PC-3 (cell line): Measurements from ENCODE around the gene MPP2. TPM values are rescaled to one million over a fixed set of nuclear protein-coding genes. Genes with fewer than 3 reads are reported as not detected.

ENCODE experiments used
- ATAC-seq: fragments of 200-7000 bp; cut with Tn5 transposase; 2 replicates; pipeline ENCODE4 v1.9.1; 2020; ENCODE audit warnings: mild to moderate bottlenecking, moderate library complexity
- BruUV-seq: library from RNA; stranded (reverse); fragments of 400-500 nt; replicated peaks from 2 replicates; lab custom pipeline; 2021; lab: Mats Ljungman, UMichigan
- CTCF ChIA-PET: fragments of 300-600 bp; sonication (Branson Sonifier 250); formaldehyde crosslinking; loops from one replicate; lab custom pipeline; 2022; ENCODE audit warnings: antibody characterized with exemption; lab: Charles Lee
- POLR2A ChIA-PET: fragments of 300-600 bp; sonication (Branson Sonifier 250); formaldehyde crosslinking; loops from one replicate; lab custom pipeline; 2022; ENCODE audit warnings: antibody characterized with exemption; ENCODE audit not compliant: unreplicated experiment; lab: Charles Lee
- DNase-seq: peaks from one replicate; pipeline ENCODE4 v3.0.0-alpha.2; 2015
- H2AFZ ChIP-seq: fragments of 300-600 bp; sonication (generic); 2 replicates; pipeline ENCODE4 v1.6.0; 2016; ENCODE audit warnings: antibody characterized with exemption, low read length
- H3F3A ChIP-seq: fragments of 300-600 bp; sonication (generic); one replicate; pipeline ENCODE4 v1.6.0; 2017; ENCODE audit warnings: antibody characterized with exemption, low read length, control low read depth, mild to moderate bottlenecking; ENCODE audit not compliant: unreplicated experiment
- H3K27ac ChIP-seq: fragments of 300-600 bp; sonication (generic); 2 replicates; pipeline ENCODE4 v1.5.1; 2016; ENCODE audit warnings: mild to moderate bottlenecking, low read length
- H3K27me3 ChIP-seq: fragments of 300-600 bp; sonication (generic); 2 replicates; pipeline ENCODE4 v1.6.1; 2016; ENCODE audit warnings: low read length, mixed read lengths
- H3K36me3 ChIP-seq: fragments of 300-600 bp; sonication (generic); 2 replicates; pipeline ENCODE4 v1.6.1; 2016; ENCODE audit warnings: low read depth, mixed run types, low read length, mixed read lengths
- H3K4me1 ChIP-seq: fragments of 300-600 bp; sonication (generic); 2 replicates; pipeline ENCODE4 v1.5.1; 2016; ENCODE audit warnings: low read length; ENCODE audit not compliant: insufficient read depth
- H3K4me2 ChIP-seq: fragments of 300-600 bp; sonication (generic); 2 replicates; pipeline ENCODE4 v1.6.0; 2016; ENCODE audit warnings: low read length
- H3K4me3 ChIP-seq: fragments of 300-600 bp; sonication (generic); 2 replicates; pipeline ENCODE4 v1.5.1; 2016; ENCODE audit warnings: mild to moderate bottlenecking, low read length, mixed read lengths
- H3K79me2 ChIP-seq: fragments of 300-600 bp; sonication (generic); 2 replicates; pipeline ENCODE4 v1.6.1; 2017; ENCODE audit warnings: low read length, mixed read lengths
- H3K9ac ChIP-seq: fragments of 300-600 bp; sonication (generic); 2 replicates; pipeline ENCODE4 v1.6.0; 2016; ENCODE audit warnings: mild to moderate bottlenecking, low read length
- H3K9me2 ChIP-seq: fragments of 300-600 bp; sonication (generic); replicated peaks from 2 replicates; pipeline ENCODE4 v1.6.1; 2016; ENCODE audit warnings: mixed run types, low read length, mixed read lengths
- H3K9me3 ChIP-seq: fragments of 300-600 bp; sonication (generic); 2 replicates; pipeline ENCODE4 v1.6.1; 2016; ENCODE audit warnings: low read length, mixed read lengths
- H4K20me1 ChIP-seq: fragments of 300-600 bp; sonication (generic); 2 replicates; pipeline ENCODE4 v1.6.1; 2016; ENCODE audit warnings: low read length, mixed read lengths
- CTCF ChIP-seq: fragments of 300-600 bp; sonication (generic); conservative IDR thresholded peaks from 2 replicates; pipeline ENCODE4 v1.5.1; 2017; ENCODE audit warnings: antibody characterized with exemption, low read depth, mild to moderate bottlenecking, low read length
- EZH2 ChIP-seq: fragments of 300-600 bp; sonication (generic); IDR thresholded peaks from one replicate; pipeline ENCODE4 v1.6.1; 2017; ENCODE audit warnings: antibody characterized with exemption, mild to moderate bottlenecking, low read length; ENCODE audit not compliant: unreplicated experiment
- EZH2phosphoT487 ChIP-seq: fragments of 300-600 bp; sonication (generic); IDR thresholded peaks from 2 replicates; pipeline ENCODE4 v1.6.1; 2018; ENCODE audit warnings: mild to moderate bottlenecking, antibody characterized with exemption, low read length, borderline replicate concordance
- intact Hi-C: fragments of 100-400 bp; cut with micrococcal nuclease; formaldehyde crosslinking; loops from 2 replicates; pipeline ENCODE4 v1.9.0; 2023
- total RNA-seq: library from RNA; depleted of rRNA; stranded (reverse); fragments of >200 nt; gene quantifications from 2 replicates; pipeline ENCODE4 v1.2.3, GENCODE V29; 2014

The MPP2 gene
- total RNA-seq, 1 experiment from 2014 or later: 8.2 TPM

DNA sequence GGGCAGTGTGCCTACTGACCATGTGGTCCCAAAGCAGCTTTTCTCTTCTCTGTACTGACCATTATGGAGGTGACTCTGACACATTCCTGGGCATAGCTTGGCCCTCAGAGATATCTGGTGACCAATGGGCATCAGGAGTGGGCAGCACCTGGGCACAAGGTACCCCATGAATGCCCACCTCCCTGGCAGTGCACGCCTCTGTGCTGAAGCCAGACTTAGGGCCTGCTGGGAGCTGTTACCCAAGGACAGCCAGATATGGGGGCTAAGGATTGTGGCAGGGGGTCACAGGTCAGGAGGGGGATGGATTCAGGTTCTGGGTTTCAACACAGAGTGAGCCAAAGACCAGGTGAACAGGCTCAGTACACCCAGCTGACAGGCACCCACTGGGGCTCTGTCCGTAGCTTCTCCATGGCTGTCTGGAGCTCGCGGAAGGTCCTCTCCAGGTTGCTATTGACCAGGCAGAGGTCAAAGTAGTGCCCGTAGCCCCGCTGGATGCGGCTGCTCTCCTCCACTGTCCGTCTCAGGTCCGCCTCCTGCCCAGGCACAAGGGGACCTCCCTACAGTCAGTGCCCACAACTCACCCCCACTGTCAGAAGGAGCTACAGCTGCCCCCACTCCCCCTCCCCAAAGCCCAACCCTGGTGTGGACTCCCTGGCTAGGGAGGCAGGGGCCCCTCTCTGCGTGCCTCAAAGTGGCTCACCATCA is 29.7 kb downstream of the MPP2 start:
- H4K20me1 ChIP-seq: no peaks in the 10 kb centered on the region
- BruUV-seq: no TSS peak
- ATAC-seq: no peak
- POLR2A ChIA-PET: no interaction called here
- no peak overlapping the region for H2AFZ ChIP-seq
- no peak for DNase-seq
- H3K36me3 ChIP-seq: no peaks in the 10 kb centered on the region
- H3K79me2 ChIP-seq: no peaks in the 10 kb centered on the region
- no peaks in the 10 kb centered on the region for H3K9me2 ChIP-seq
- no peak overlapping the region for H3K4me3 ChIP-seq
- no peak overlapping the region for H3K4me2 ChIP-seq
- no peaks in the 10 kb centered on the region for H3F3A ChIP-seq
- H3K4me1 ChIP-seq: peaks cover 6% of the 10 kb centered on the region; the same call in 1 of the 2 replicates
- no peak overlapping the region for H3K9ac ChIP-seq
- H3K27ac ChIP-seq: no peak overlapping the region
- no peaks in the 10 kb centered on the region for H3K27me3 ChIP-seq
- no peak for TF ChIP-seq EZH2
- no peak for TF ChIP-seq EZH2phosphoT487
- TF ChIP-seq CTCF: no peak
- H3K9me3 ChIP-seq: no peaks in the 10 kb centered on the region
- intact Hi-C loops: loop anchor here (1.0 kb wide), 1 partner anchor 118 kb away; no protein-coding TSS in a partner anchor
- CTCF ChIA-PET: interaction anchor here (0.6 to 1.4 kb wide), 3 partner anchors 30 to 291 kb away, joined by 3 read pairs; partner anchors contain the start of gene MPP2

DNA sequence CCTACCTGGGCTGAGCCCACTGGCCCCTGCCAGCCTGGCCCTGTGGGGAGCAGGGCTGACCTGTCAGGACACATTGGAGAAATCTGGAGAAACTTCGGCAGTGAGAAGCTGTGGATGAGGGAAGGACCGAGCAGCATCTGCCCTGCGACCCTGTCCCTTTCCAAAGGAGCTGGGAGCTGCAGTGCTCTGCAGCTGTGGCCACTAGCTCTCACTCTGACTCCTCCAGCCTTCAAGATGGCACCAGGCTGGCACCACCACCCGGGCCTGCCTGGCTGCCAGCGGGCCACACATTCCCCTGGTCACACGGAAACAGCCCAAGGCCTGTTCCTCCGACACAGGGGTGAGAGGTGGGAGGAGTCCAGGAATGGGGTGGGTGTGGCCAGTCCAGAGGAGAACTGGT is 30.3 kb downstream of the MPP2 start:
- POLR2A ChIA-PET: no interaction called here
- TF ChIP-seq EZH2 (no peak), CTCF (no peak), EZH2phosphoT487 (no peak)

GRCh38 chr17:43875476-43876147 is 31.7 kb downstream of the MPP2 start:
- ChIA-PET CTCF (no interaction called here), POLR2A (no interaction called here)
- no TSS peak for BruUV-seq
- intact Hi-C loops: no loop called here
- Histone ChIP-seq H3K27ac (no peak overlapping the region), H3K9me2 (no peaks in the 10 kb centered on the region), H2AFZ (no peak overlapping the region), H3K27me3 (peaks cover under 1% of the 10 kb centered on the region; the same call in 1 of the 2 replicates), H3K4me3 (no peak overlapping the region), H3K36me3 (no peaks in the 10 kb centered on the region), H3K4me2 (no peak overlapping the region), H3K4me1 (peaks cover 6% of the 10 kb centered on the region; the same call in 1 of the 2 replicates), H3K9me3 (no peaks in the 10 kb centered on the region), H4K20me1 (no peaks in the 10 kb centered on the region), H3K79me2 (no peaks in the 10 kb centered on the region), H3F3A (no peaks in the 10 kb centered on the region), H3K9ac (no peak overlapping the region)
- no peak for DNase-seq
- TF ChIP-seq EZH2: no peak
- TF ChIP-seq CTCF: no peak
- TF ChIP-seq EZH2phosphoT487: no peak
- no peak for ATAC-seq

More for the DNA sequence above, 30.3 kb downstream of the MPP2 start:
- H3K9me3 ChIP-seq: no peaks in the 10 kb centered on the region
- H3K4me1 ChIP-seq: peaks cover 6% of the 10 kb centered on the region; the same call in 1 of the 2 replicates
- H3K4me2 ChIP-seq: no peak overlapping the region
- H2AFZ ChIP-seq: no peak overlapping the region
- intact Hi-C loops: no loop called here
- no peaks in the 10 kb centered on the region for H3K9me2 ChIP-seq
- DNase-seq (no peak), ATAC-seq (no peak)
- H3K79me2 ChIP-seq: no peaks in the 10 kb centered on the region
- no peak overlapping the region for H3K27ac ChIP-seq
- H3K9ac ChIP-seq: no peak overlapping the region
- no peak overlapping the region for H3K4me3 ChIP-seq
- H3K27me3 ChIP-seq: no peaks in the 10 kb centered on the region
- H3K36me3 ChIP-seq: no peaks in the 10 kb centered on the region
- no peaks in the 10 kb centered on the region for H4K20me1 ChIP-seq
- no peaks in the 10 kb centered on the region for H3F3A ChIP-seq
- no TSS peak for BruUV-seq
- CTCF ChIA-PET: interaction anchor here (0.8 kb wide), 1 partner anchor 206 kb away, joined by 3 read pairs; no protein-coding TSS in a partner anchor
